Stimulated activated CD4-positive, alpha-beta T cell treated with anti-CD3 and anti-CD28 coated beads, Interleukin-1b, Interleukin-23, amount 100 ng/mL, for 24 hours (primary cell): ENCODE results near the gene IST1.

Experiments used
- DNase-seq, 4 experiments: peaks; one replicate each; pipeline ENCODE4 v3.0.0-alpha.2; 2020; ENCODE audit warnings: low read depth in 4 of 4, low spot score in 1 of 4

IST1 gene

GRCh38 chr16:71916397-71916920, 21.1 kb downstream of the IST1 start:
- no peak for DNase-seq

- no peak for DNase-seq
These were observed 22.6 kb downstream of the IST1 start for GRCh38 chr16:71917900-71918299.

DNA sequence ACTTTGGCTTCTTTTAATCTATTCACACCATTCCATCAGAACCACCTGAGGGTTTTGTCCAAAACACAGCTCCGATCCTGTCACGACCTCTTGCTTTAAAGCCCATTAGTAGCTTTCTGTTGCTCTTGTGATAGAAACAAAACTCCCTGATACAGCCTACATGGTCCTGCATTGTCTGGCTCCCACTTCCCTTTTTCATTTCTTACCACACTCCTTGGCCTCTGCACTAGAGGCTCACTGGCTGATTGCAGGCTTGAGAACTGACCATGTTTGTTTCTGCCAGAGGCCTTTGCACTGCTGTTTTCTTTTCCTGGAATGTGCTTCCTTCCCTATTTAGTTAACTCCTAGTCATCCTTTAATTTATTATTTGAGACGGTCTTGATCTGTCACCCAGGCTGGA, 23.7 kb downstream of the IST1 start:
- DNase-seq = no peak

GRCh38 chr16:71920658-71921057, 25.3 kb downstream of the IST1 start:
- DNase-seq = no peak

- DNase-seq = no peak
These were observed 28.8 kb downstream of the IST1 start for GRCh38 chr16:71923941-71924690.

- DNase-seq = no peak
These were observed 29.4 kb downstream of the IST1 start for GRCh38 chr16:71924710-71925109.

GRCh38 chr16:71927383-71927782, 32.1 kb downstream of the IST1 start:
- no peak for DNase-seq

DNA sequence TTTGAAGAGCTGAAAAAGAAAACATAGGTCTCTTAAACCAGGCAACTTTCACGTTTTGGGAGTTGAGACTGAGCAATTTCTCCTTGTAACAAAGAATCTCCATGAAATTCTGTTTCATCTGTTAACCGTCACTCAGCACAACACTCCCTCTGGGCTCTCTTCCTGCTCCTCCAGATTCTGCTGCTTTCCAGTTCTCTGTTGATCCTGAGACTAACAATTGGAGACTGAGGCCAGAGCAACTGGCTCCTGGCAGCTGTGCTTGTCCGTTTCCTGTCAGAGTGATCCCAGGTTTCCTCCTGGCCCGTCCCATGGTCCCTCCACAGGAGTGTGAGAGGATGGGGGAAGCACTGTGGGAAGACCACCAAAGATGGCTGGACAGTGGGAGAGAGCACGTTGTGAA, 32.5 kb downstream of the IST1 start:
- no peak for DNase-seq

DNA sequence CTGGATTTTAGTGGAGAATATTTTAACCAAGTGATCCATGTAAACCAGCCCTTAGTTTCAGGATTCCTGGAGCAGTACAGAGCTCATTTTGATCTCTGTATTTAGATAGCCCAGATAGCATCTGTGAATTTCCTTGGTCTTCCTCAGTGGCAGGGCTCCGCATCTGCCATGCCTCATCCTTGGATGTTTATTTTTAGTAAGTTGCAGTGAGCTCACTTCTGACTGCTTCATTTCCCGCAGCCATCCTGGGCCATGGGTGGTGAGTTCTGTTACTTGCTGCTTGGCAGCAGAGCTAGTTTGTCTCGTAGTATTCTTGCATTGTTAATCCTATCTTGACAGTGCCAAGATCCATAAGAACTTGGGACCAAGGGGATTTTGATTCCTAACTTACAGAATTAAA, 33.7 kb downstream of the IST1 start:
- DNase-seq = no peak

GRCh38 chr16:71930013-71930563, 34.8 kb downstream of the IST1 start:
- DNase-seq = no peak

DNA sequence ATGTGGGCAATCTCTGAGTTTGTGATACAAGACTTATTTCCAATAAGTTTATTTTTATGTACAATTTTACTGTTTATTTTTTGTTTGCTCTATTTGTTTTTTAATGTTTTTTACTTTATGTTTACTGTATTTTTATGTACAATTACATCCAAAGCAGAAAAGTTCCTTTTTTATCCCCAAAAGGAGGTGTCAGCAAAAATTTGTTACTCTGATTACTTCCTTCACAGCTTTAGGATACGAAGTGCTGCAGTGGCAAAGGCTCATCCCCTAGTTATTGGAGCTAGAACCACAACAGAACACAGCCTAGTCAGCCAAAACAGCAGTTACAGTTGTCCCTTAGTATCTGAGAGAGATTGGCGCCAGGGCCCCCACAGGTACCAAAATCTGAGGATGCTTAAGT, 35.7 kb downstream of the IST1 start:
- DNase-seq = no peak

DNA sequence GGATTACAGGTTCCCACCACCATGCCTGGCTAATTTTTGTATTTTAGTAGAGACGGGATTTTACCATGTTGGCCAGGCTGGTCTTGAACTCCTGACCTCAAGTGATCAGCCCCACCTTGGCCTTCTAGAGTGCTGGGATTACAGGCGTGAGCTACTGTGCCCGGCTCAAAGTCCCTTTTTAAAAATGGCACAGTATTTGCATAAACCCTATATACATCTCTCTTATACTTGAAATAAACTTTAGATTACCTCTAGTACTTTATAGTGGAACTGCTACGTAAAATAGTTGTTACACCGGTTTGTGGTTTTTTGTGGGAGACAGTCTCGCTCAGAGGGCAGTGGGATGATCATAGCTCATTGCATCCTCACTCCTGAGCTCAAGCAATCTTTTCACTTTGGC, 36.3 kb downstream of the IST1 start:
- no peak for DNase-seq

DNA sequence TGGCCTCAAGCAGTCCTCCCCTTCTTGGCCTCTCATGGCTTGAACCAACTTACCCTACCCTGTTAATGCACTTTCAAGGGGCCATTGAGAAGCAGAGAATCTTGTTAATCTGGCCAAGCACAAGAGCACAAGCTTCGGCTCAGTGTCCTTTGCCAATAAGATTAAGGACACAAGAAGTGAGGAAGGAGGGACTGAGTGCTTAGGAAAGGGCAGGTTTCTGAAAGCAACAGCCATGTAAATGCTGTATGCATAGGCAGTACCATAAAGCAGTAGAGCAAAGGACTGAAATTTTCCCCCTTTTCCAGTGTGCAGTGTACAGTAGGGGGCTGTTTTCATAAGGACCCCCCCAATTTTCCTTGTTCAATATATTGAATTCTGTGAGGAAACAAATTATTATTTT, 37.7 kb downstream of the IST1 start:
- no peak for DNase-seq

- DNase-seq = no peak
These were observed 38.8 kb downstream of the IST1 start for GRCh38 chr16:71933913-71934695.

- DNase-seq = no peak
These were observed 42.7 kb downstream of the IST1 start for GRCh38 chr16:71937868-71938510.

GRCh38 chr16:71943887-71944286, 48.6 kb downstream of the IST1 start:
- no peak for DNase-seq

DNA sequence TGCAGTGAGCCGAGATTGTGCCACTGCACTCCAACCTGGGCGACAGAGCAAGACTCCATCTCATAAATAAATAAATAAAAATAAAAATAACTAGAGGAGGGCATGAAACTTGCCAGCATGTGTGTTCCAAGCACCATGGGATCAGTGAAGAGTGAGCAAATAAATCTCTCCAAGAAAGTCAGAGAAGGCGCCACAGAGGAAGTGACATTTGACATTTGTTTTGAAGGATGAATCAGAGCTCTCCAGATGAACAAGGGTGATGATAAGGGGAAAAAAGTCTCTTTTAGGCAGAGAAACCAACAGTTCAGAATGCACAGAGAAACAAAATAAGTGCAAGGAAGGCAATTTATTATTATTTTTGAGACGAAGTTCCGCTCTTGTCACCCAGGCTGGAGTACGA, 50.3 kb downstream of the IST1 start:
- DNase-seq = no peak

DNA sequence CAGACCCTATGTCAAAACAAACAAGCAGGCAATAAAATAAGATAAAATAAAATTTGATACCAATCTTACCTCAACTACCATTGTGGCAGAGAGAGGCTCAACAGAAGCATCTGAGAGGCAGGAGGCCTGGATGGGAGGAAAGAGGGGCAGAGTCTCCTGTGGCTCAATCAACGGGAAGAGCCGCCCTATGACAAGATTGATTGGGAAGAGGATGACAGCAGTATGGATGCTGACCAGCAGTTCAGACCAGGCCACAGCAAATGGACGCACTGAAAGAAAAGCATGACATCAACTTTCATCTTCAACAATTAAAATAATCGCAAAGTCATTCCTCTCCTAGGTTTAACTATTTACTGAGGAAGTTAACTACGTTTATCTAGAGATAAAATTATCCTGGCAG, 57.5 kb downstream of the IST1 start:
- DNase-seq = no peak

GRCh38 chr16:71954180-71954579, 58.8 kb downstream of the IST1 start:
- no peak for DNase-seq

DNA sequence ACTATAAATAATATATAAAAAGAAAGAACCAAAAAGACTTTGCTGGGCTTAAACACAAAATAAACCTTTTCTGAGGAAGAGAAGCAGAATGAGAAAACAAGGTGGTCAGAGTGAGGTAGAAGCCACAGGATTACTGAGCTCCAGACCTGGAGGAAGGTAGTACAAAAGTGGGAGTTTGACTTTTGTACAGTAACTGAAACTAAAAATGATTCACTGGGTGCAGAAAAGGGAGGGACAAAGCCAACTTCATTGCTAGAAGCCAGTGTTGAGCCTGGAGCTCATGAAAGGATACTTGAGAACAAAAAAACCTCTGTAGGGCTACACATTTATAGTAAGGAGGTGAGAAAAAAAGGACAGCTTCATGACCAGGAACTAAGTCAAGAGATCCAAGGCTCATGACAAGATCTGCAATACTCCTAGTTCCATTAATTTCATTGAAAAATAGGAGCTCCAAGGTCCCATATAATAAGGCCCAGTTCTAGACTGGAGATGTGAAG, 59.4 kb downstream of the IST1 start:
- no peak for DNase-seq

DNA sequence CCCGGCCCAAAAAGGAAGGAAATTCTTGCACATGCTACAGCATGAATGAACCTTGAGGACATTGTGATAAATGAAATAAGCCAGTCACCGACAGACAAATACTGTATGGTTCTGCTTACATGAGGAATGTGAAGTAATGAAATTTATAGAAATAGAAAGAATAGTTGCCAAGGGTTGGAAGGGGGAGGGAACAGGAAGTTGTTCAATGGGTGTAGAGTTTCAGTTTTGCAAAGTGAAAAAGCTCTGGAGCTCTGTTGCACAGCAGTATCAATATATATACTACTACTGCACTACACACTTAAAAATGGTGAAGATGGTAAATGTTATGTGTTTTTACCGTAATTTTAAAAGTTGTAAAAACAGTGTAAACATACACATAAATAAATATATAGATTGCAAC, 61.2 kb downstream of the IST1 start:
- no peak for DNase-seq
